ENCODE measurements around the gene ANKRD30A. TPM values are rescaled to one million over a fixed set of nuclear protein-coding genes. Genes with fewer than 3 reads are reported as not detected.

The ANKRD30A gene
- total and polyA plus RNA-seq, 4 donors = not detected

GRCh38 chr10:37206132-37206531 is 80.7 kb downstream of the ANKRD30A start (continued):
- TF ChIP-seq ZBTB33 (IDR thresholded peaks at IDR 0.05) = no peak

- DNase-seq (ENCODE audit: low spot score) = no peak
Measured at GRCh38 chr10:37220866-37221265, 95.5 kb downstream of the ANKRD30A start.

GRCh38 chr10:37222046-37222445 is 96.6 kb downstream of the ANKRD30A start:
- no peaks in the 10 kb centered on the region for H3K9me3 ChIP-seq (ENCODE audit: control insufficient read depth in 4 of 4, low read length in 3 of 4)
- H3K9ac ChIP-seq (ENCODE audit: low read depth in 1 of 2, low read length in 2 of 2) = no peak overlapping the region
- no peak overlapping the region for H3K4me3 ChIP-seq (ENCODE audit: low read depth in 1 of 3, low read length in 3 of 3)
- no peaks in the 10 kb centered on the region for H3K4me1 ChIP-seq (ENCODE audit: control insufficient read depth in 4 of 4, insufficient read depth in 4 of 4, low read length in 3 of 4)
- no peaks in the 10 kb centered on the region for H3K27me3 ChIP-seq (ENCODE audit: control insufficient read depth in 4 of 4, insufficient read depth in 4 of 4, low read length in 3 of 4)
- TF ChIP-seq NR2F2 (IDR thresholded peaks at IDR 0.05) (no peak), EGR1 (IDR thresholded peaks at IDR 0.05; ENCODE audit: low read depth in 2 of 2) (no peak), ATF3 (IDR thresholded peaks at IDR 0.05) (no peak), TAF1 (conservative IDR thresholded peaks at IDR 0.05) (no peak), RXRA (IDR thresholded peaks at IDR 0.05) (no peak), ZBTB33 (IDR thresholded peaks at IDR 0.05) (no peak), REST (IDR thresholded peaks at IDR 0.05) (no peak), HNF4A (conservative IDR thresholded peaks at IDR 0.05) (no peak), YY1 (IDR thresholded peaks at IDR 0.05) (no peak), CTCF (IDR thresholded peaks at IDR 0.05; ENCODE audit: low read depth, low read length, missing input control) (no peak), GABPA (IDR thresholded peaks at IDR 0.05 in 1 of 2, conservative IDR thresholded peaks at IDR 0.05 in 1 of 2) (no peak), FOXA2 (IDR thresholded peaks at IDR 0.05) (no peak)
- H3K27ac ChIP-seq (ENCODE audit: low read depth in 1 of 2, low read length in 2 of 2) = no peak overlapping the region
- WGBS = 24% methylated on average over 2 of the region's 2 CpGs
- DNase-seq (ENCODE audit: low spot score) = no peak
- no peaks in the 10 kb centered on the region for H3K36me3 ChIP-seq (ENCODE audit: control insufficient read depth in 4 of 4, insufficient read depth in 3 of 4, low read depth in 1 of 4, low read length in 3 of 4)

More at GRCh38 chr10:37220866-37221265, 95.5 kb downstream of the ANKRD30A start:
- no peak overlapping the region for H3K4me3 ChIP-seq (ENCODE audit: low read depth in 1 of 3, low read length in 3 of 3)
- no peaks in the 10 kb centered on the region for H3K27me3 ChIP-seq (ENCODE audit: control insufficient read depth in 4 of 4, insufficient read depth in 4 of 4, low read length in 3 of 4)
- no peak for TF ChIP-seq TAF1 (conservative IDR thresholded peaks at IDR 0.05)
- no peak for TF ChIP-seq ZBTB33 (IDR thresholded peaks at IDR 0.05)
- no peak overlapping the region for H3K27ac ChIP-seq (ENCODE audit: low read depth in 1 of 2, low read length in 2 of 2)
- WGBS = 0% methylated on average over 1 of the region's 1 CpG
- no peak overlapping the region for H3K9ac ChIP-seq (ENCODE audit: low read depth in 1 of 2, low read length in 2 of 2)
- no peaks in the 10 kb centered on the region for H3K4me1 ChIP-seq (ENCODE audit: control insufficient read depth in 4 of 4, insufficient read depth in 4 of 4, low read length in 3 of 4)
- no peaks in the 10 kb centered on the region for H3K36me3 ChIP-seq (ENCODE audit: control insufficient read depth in 4 of 4, insufficient read depth in 3 of 4, low read depth in 1 of 4, low read length in 3 of 4)
- H3K9me3 ChIP-seq (ENCODE audit: control insufficient read depth in 4 of 4, low read length in 3 of 4) = no peaks in the 10 kb centered on the region

Data from liver (tissue), 9 donors.